Peyer's patch (tissue), 4 donors: Measurements from ENCODE around the gene NEURL1B. TPM values are rescaled to one million over a fixed set of nuclear protein-coding genes. Genes with fewer than 3 reads are reported as not detected.

ENCODE experiments used
- DNase-seq, 3 donors: peaks; one replicate each; pipeline ENCODE4 v3.0.0-alpha.2; 2017 to 2019
- H3K27ac ChIP-seq, 4 donors: fragments of 200-600 bp; sonication (generic); one replicate each; pipeline ENCODE4 v1.5.1; 2016 to 2019
- H3K27me3 ChIP-seq, 2 donors: fragments of 200-600 bp; sonication (generic); one replicate each; pipeline ENCODE4 v1.5.1; 2019
- H3K36me3 ChIP-seq, 3 donors: fragments of 200-600 bp; sonication (generic); one replicate each; pipeline ENCODE4 v1.5.1; 2016 to 2019
- H3K4me1 ChIP-seq, 4 donors: fragments of 200-600 bp; sonication (generic); one replicate each; pipeline ENCODE4 v1.5.1; 2016 to 2019
- H3K4me3 ChIP-seq, 4 donors: fragments of 200-600 bp; sonication (generic); 1 replicate in 3 of 4; 2 replicates in 1 of 4; pipeline ENCODE4 v1.5.1; 2016 to 2019; ENCODE audit warnings: mild to moderate bottlenecking in 1 of 4
- H3K9me3 ChIP-seq, 4 donors: fragments of 200-600 bp; sonication (generic); one replicate each; pipeline ENCODE4 v1.5.1; 2016 to 2019; ENCODE audit warnings: mild to moderate bottlenecking in 1 of 4
- CTCF ChIP-seq, 6 experiments: fragments of 450-650 bp in 4 of 6; fragments of 200-600 bp in 2 of 6; sonication (generic) in 1 of 6; IDR thresholded peaks; one replicate each; pipeline ENCODE4 v1.5.1; 2017 to 2019; ENCODE audit warnings: antibody characterized with exemption in 6 of 6, mild to moderate bottlenecking in 3 of 6, moderate library complexity in 1 of 6
- POLR2A ChIP-seq, 2 donors: fragments of 450-650 bp; IDR thresholded peaks; one replicate each; pipeline ENCODE4 v1.5.1; 2017; ENCODE audit warnings: antibody characterized with exemption in 2 of 2, mild to moderate bottlenecking in 2 of 2, moderate library complexity in 2 of 2
- total RNA-seq, 4 donors: library from RNA; depleted of rRNA; stranded (reverse); fragments of >200 nt; gene quantifications; one replicate each; pipeline ENCODE4 v1.1.0, GENCODE V29; 2016

The NEURL1B gene
- total RNA-seq, 4 donors from 2014 or later = 38.8 to 97.2 (median 81.0) TPM

GRCh38 chr5:172669386-172670004 is 28.4 kb downstream of the NEURL1B start:
- DNase-seq = peak in 1 of 3 donors; percentile 25
- peaks cover 0 to 32% (median 1%) of the 10 kb centered on the region in 4 donors for H3K4me1 ChIP-seq
- no peaks in the 10 kb centered on the region for H3K27me3 ChIP-seq
- no peak overlapping the region for H3K27ac ChIP-seq
- no peak overlapping the region for H3K4me3 ChIP-seq
- no peak for TF ChIP-seq CTCF (IDR thresholded peaks at IDR 0.05)
- TF ChIP-seq POLR2A (IDR thresholded peaks at IDR 0.05) = no peak
- no peaks in the 10 kb centered on the region for H3K9me3 ChIP-seq
- peaks cover 0 to 27% (median 0%) of the 10 kb centered on the region in 3 donors for H3K36me3 ChIP-seq

GRCh38 chr5:172670005-172670402 is 28.9 kb downstream of the NEURL1B start:
- Histone ChIP-seq H3K36me3 (peaks cover 0 to 27% (median 0%) of the 10 kb centered on the region in 3 donors), H3K27me3 (no peaks in the 10 kb centered on the region), H3K9me3 (no peaks in the 10 kb centered on the region), H3K4me1 (peaks cover 0 to 34% (median 3%) of the 10 kb centered on the region in 4 donors), H3K4me3 (no peak overlapping the region), H3K27ac (no peak overlapping the region)
- DNase-seq = peak in 1 of 3 donors; percentile 28
- TF ChIP-seq POLR2A (IDR thresholded peaks at IDR 0.05) (no peak), CTCF (IDR thresholded peaks at IDR 0.05) (no peak)

GRCh38 chr5:172670444-172670843 is 29.4 kb downstream of the NEURL1B start:
- Histone ChIP-seq H3K9me3 (no peaks in the 10 kb centered on the region), H3K36me3 (peaks cover 0 to 27% (median 0%) of the 10 kb centered on the region in 3 donors), H3K27me3 (no peaks in the 10 kb centered on the region), H3K27ac (no peak overlapping the region), H3K4me3 (no peak overlapping the region), H3K4me1 (peaks cover 0 to 34% (median 3%) of the 10 kb centered on the region in 4 donors)
- TF ChIP-seq CTCF (IDR thresholded peaks at IDR 0.05) (no peak), POLR2A (IDR thresholded peaks at IDR 0.05) (no peak)
- no peak for DNase-seq

- DNase-seq = peak in 1 of 3 donors; percentile 33
- Histone ChIP-seq H3K9me3 (no peaks in the 10 kb centered on the region), H3K36me3 (peaks cover 0 to 27% (median 0%) of the 10 kb centered on the region in 3 donors), H3K4me3 (no peak overlapping the region), H3K27ac (peak overlapping the region in 2 of 4 donors; percentile 79 to 82), H3K4me1 (peaks cover 0 to 30% (median 3%) of the 10 kb centered on the region in 4 donors), H3K27me3 (no peaks in the 10 kb centered on the region)
- TF ChIP-seq CTCF (IDR thresholded peaks at IDR 0.05) (no peak), POLR2A (IDR thresholded peaks at IDR 0.05) (no peak)
These were observed 30.0 kb downstream of the NEURL1B start for GRCh38 chr5:172671091-172671490.

GRCh38 chr5:172672681-172673080 is 31.6 kb downstream of the NEURL1B start:
- no peaks in the 10 kb centered on the region for H3K9me3 ChIP-seq
- H3K27ac ChIP-seq = peak overlapping the region in 3 of 4 donors; percentile 68 to 82 (median 79)
- TF ChIP-seq POLR2A (IDR thresholded peaks at IDR 0.05) (no peak), CTCF (IDR thresholded peaks at IDR 0.05) (no peak)
- peaks cover 0 to 30% (median 3%) of the 10 kb centered on the region in 4 donors for H3K4me1 ChIP-seq
- no peak overlapping the region for H3K4me3 ChIP-seq
- no peaks in the 10 kb centered on the region for H3K27me3 ChIP-seq
- peaks cover 0 to 31% (median 0%) of the 10 kb centered on the region in 3 donors for H3K36me3 ChIP-seq
- DNase-seq = no peak
